HAP-1 (cell line): ENCODE measurements around the gene CNIH4.
A peak's percentile ranks its signal among the peaks of the same experiment; 100 is the strongest.
"Not testable (repeated sequence)": the region's sequence is repeated elsewhere in the genome, so short reads cannot be mapped to it uniquely, and the experiment has no call there.

Source experiments
- DNase-seq, 2 experiments: peaks; one replicate each; pipeline ENCODE4 v3.0.0-alpha.2; 2016 to 2020; ENCODE audit warnings: low spot score in 2 of 2
- H3K27me3 ChIP-seq: fragments of 250-450 bp; sonication (Bioruptor Pico); 2 replicates; pipeline ENCODE4 v1.5.1; 2020; ENCODE audit warnings: low read depth, mild to moderate bottlenecking, moderate library complexity
- H3K36me3 ChIP-seq: fragments of 250-450 bp; sonication (Bioruptor Pico); replicated peaks from 2 replicates; pipeline ENCODE4 v1.5.1; 2020; ENCODE audit warnings: mild to moderate bottlenecking
- H3K4me1 ChIP-seq: fragments of 250-450 bp; sonication (Bioruptor Pico); 2 replicates; pipeline ENCODE4 v1.5.1; 2020; ENCODE audit warnings: mild to moderate bottlenecking
- H3K4me3 ChIP-seq: fragments of 250-450 bp; sonication (Bioruptor Pico); 2 replicates; pipeline ENCODE4 v1.5.1; 2020; ENCODE audit warnings: mild to moderate bottlenecking, moderate library complexity
- H3K9me3 ChIP-seq: fragments of 250-450 bp; sonication (Bioruptor Pico); 2 replicates; pipeline ENCODE4 v1.5.1; 2020; ENCODE audit warnings: mild to moderate bottlenecking, moderate library complexity
- in situ Hi-C: fragments of 300-500 bp; cut with MboI; formaldehyde crosslinking; loops from 3 replicates; pipeline ENCODE4 v1.14.3; 2020; ENCODE audit warnings: low sequenced_read_pairs, inconsistent platforms, mixed read lengths

Gene CNIH4

GRCh38 chr1:224356685-224357625 is at the start of gene CNIH4:
CNIH4 (plus strand) TSS chr1:224356879; CDS start chr1:224356925, 46 bp downstream.
- Histone ChIP-seq H3K27me3 (no peaks in the 10 kb centered on the region), H3K9me3 (no peaks in the 10 kb centered on the region), H3K36me3 (peaks cover 5% of the 10 kb centered on the region), H3K4me3 (peak within 1 kb of the TSS; percentile 81), H3K4me1 (peaks cover 18% of the 10 kb centered on the region)
- in situ Hi-C loops = no loop called here
- DNase-seq = peak; percentile 94 to 96

- peaks cover 64% of the 10 kb centered on the region for H3K36me3 ChIP-seq
Observed at GRCh38 chr1:224308064-224308463, 48.6 kb upstream of the CNIH4 start.

GRCh38 chr1:224311503-224311902 is 45.2 kb upstream of the CNIH4 start:
- H3K36me3 ChIP-seq = peaks cover 52% of the 10 kb centered on the region
- in situ Hi-C loops, H3K27me3 ChIP-seq, DNase-seq, H3K9me3 ChIP-seq, H3K4me1 ChIP-seq, H3K4me3 ChIP-seq: not testable (repeated sequence)

More at GRCh38 chr1:224308064-224308463, 48.6 kb upstream of the CNIH4 start:
- Histone ChIP-seq H3K4me1 (no peaks in the 10 kb centered on the region), H3K9me3 (no peaks in the 10 kb centered on the region), H3K4me3 (no peak overlapping the region), H3K27me3 (no peaks in the 10 kb centered on the region)
- in situ Hi-C loops = no loop called here
- no peak for DNase-seq

- no peak overlapping the region for H3K4me3 ChIP-seq
- in situ Hi-C loops = no loop called here
- no peaks in the 10 kb centered on the region for H3K27me3 ChIP-seq
- H3K9me3 ChIP-seq = no peaks in the 10 kb centered on the region
- DNase-seq = no peak
- peaks cover under 1% of the 10 kb centered on the region for H3K4me1 ChIP-seq
- H3K36me3 ChIP-seq = peaks cover 46% of the 10 kb centered on the region
Observed at GRCh38 chr1:224312025-224312424, 44.7 kb upstream of the CNIH4 start.

GRCh38 chr1:224317383-224318045 is 39.2 kb upstream of the CNIH4 start:
- H3K4me1 ChIP-seq = peaks cover 11% of the 10 kb centered on the region
- H3K27me3 ChIP-seq = no peaks in the 10 kb centered on the region
- H3K9me3 ChIP-seq = no peaks in the 10 kb centered on the region
- H3K36me3 ChIP-seq = peaks cover 14% of the 10 kb centered on the region
- DNase-seq = peak; percentile 32 to 86
- no peak overlapping the region for H3K4me3 ChIP-seq
- in situ Hi-C loops = no loop called here

- in situ Hi-C loops = no loop called here
- Histone ChIP-seq H3K9me3 (no peaks in the 10 kb centered on the region), H3K4me1 (peaks cover 11% of the 10 kb centered on the region), H3K36me3 (peaks cover 5% of the 10 kb centered on the region), H3K4me3 (no peak overlapping the region), H3K27me3 (no peaks in the 10 kb centered on the region)
- no peak for DNase-seq
Observed at GRCh38 chr1:224321706-224322105, 35.0 kb upstream of the CNIH4 start.

- H3K4me3 ChIP-seq = no peak overlapping the region
- peaks cover 5% of the 10 kb centered on the region for H3K36me3 ChIP-seq
- H3K4me1 ChIP-seq = peaks cover 7% of the 10 kb centered on the region; the same call in 1 of the 2 replicates
- no peak for DNase-seq
- H3K27me3 ChIP-seq = no peaks in the 10 kb centered on the region
- in situ Hi-C loops = loop anchor here (25.0 kb wide), 1 partner anchor 514 kb away; no protein-coding TSS in a partner anchor
- no peaks in the 10 kb centered on the region for H3K9me3 ChIP-seq
Observed at GRCh38 chr1:224325959-224326358, 30.7 kb upstream of the CNIH4 start.

GRCh38 chr1:224328644-224329043 is 28.0 kb upstream of the CNIH4 start:
- Histone ChIP-seq H3K36me3 (peaks cover 5% of the 10 kb centered on the region), H3K4me3 (peak overlapping the region; percentile 91), H3K27me3 (no peaks in the 10 kb centered on the region), H3K9me3 (no peaks in the 10 kb centered on the region), H3K4me1 (peaks cover 12% of the 10 kb centered on the region)
- no peak for DNase-seq
- in situ Hi-C loops = loop anchor here (25.0 kb wide), 1 partner anchor 516 kb away; no protein-coding TSS in a partner anchor

- DNase-seq = no peak
- Histone ChIP-seq H3K27me3 (no peaks in the 10 kb centered on the region), H3K9me3 (no peaks in the 10 kb centered on the region), H3K36me3 (peaks cover 5% of the 10 kb centered on the region), H3K4me3 (peak overlapping the region; percentile 91), H3K4me1 (peaks cover 12% of the 10 kb centered on the region)
- in situ Hi-C loops = loop anchor here (25.0 kb wide), 1 partner anchor 517 kb away; no protein-coding TSS in a partner anchor
Observed at GRCh38 chr1:224329484-224329841, 27.2 kb upstream of the CNIH4 start.

- in situ Hi-C loops = loop anchor here (10.0 to 25.0 kb wide), 2 partner anchors 215 to 518 kb away; partner anchors contain the start of gene FBXO28
- peaks cover 5% of the 10 kb centered on the region for H3K36me3 ChIP-seq
- H3K4me1 ChIP-seq = peaks cover 12% of the 10 kb centered on the region
- peak within 1 kb of the TSS; percentile 91 for H3K4me3 ChIP-seq
- no peaks in the 10 kb centered on the region for H3K9me3 ChIP-seq
- DNase-seq = peak; percentile 92 to 94
- H3K27me3 ChIP-seq = no peaks in the 10 kb centered on the region
Observed at GRCh38 chr1:224329842-224330753, 26.6 kb upstream of the CNIH4 start, which contains the start of gene NVL. NVL (minus strand) TSS chr1:224330172; CDS start chr1:224330127, 45 bp downstream.

- H3K9me3 ChIP-seq = no peaks in the 10 kb centered on the region
- H3K4me1 ChIP-seq = peaks cover 12% of the 10 kb centered on the region
- H3K4me3 ChIP-seq = no peak overlapping the region
- DNase-seq = no peak
- H3K36me3 ChIP-seq = no peaks in the 10 kb centered on the region; the same call in 1 of the 2 replicates
- no peaks in the 10 kb centered on the region for H3K27me3 ChIP-seq
- in situ Hi-C loops = loop anchor here (10.0 to 25.0 kb wide), 2 partner anchors 217 to 519 kb away; partner anchors contain the start of gene FBXO28
Observed at GRCh38 chr1:224331326-224331725, 25.4 kb upstream of the CNIH4 start.

GRCh38 chr1:224331824-224332223 is 24.9 kb upstream of the CNIH4 start:
- Histone ChIP-seq H3K4me3 (no peak overlapping the region), H3K36me3 (no peaks in the 10 kb centered on the region; the same call in 1 of the 2 replicates), H3K4me1 (peaks cover 12% of the 10 kb centered on the region), H3K9me3 (no peaks in the 10 kb centered on the region), H3K27me3 (no peaks in the 10 kb centered on the region)
- DNase-seq = no peak
- in situ Hi-C loops = loop anchor here (10.0 to 25.0 kb wide), 2 partner anchors 217 to 520 kb away; partner anchors contain the start of gene FBXO28
